ENCODE measurements around the gene RUFY3.
"Not testable (repeated sequence)": the region's sequence is repeated elsewhere in the genome, so short reads cannot be mapped to it uniquely, and the experiment has no call there.

RUFY3 gene, protein sequence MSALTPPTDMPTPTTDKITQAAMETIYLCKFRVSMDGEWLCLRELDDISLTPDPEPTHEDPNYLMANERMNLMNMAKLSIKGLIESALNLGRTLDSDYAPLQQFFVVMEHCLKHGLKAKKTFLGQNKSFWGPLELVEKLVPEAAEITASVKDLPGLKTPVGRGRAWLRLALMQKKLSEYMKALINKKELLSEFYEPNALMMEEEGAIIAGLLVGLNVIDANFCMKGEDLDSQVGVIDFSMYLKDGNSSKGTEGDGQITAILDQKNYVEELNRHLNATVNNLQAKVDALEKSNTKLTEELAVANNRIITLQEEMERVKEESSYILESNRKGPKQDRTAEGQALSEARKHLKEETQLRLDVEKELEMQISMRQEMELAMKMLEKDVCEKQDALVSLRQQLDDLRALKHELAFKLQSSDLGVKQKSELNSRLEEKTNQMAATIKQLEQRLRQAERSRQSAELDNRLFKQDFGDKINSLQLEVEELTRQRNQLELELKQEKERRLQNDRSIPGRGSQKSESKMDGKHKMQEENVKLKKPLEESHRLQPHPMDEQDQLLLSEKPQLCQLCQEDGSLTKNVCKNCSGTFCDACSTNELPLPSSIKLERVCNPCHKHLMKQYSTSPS

GRCh38 chr4:70721747-70722146 is at the start of gene RUFY3:
Gene RUFY3, plus strand, starts transcription at chr4:70721964. Its CDS starts 610 bp downstream, at chr4:70722574.
- DNase-seq (ENCODE audit: low read depth in 1 of 2, low spot score in 1 of 2) = no peak

DNA sequence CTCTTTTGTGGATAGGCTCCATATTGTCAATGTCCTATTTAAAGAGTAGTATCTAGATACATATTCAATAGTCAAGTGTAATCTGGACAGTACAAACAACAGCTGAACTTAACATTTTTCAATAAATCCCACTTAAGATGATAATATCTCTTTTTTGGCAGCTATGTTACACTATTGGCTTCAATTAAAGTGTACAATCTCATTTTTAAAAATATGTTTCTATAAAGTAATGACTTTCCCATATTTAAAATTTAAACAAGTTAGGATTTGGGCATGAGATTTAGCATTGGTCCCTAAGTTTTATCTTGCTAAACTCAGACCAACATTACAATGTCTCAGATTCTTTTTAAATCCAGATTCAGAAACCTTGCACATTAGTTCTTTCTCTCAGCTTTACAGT is 47.6 kb upstream of the RUFY3 start:
- DNase-seq (ENCODE audit: low read depth in 1 of 2, low spot score in 1 of 2) = no peak

DNA sequence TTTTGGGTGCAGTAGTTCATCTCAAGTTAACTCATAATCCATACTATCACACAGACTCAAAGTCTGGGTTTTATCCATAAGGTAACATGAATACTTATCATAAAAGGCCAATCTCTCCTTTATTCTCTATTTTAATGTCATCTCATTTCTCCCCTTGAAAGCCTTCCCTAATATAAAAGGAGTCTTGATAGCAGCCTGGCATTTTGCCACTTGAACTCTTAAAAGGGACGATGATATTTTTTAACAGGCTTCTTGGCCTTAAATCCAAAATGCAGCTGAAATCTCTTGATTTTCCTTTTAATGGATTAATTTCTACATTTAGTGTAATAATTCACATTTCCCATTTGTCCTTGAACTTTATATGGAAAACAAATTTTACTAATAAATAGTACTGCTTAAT is 47.0 kb upstream of the RUFY3 start:
- DNase-seq (ENCODE audit: low read depth in 1 of 2, low spot score in 1 of 2) = no peak

DNA sequence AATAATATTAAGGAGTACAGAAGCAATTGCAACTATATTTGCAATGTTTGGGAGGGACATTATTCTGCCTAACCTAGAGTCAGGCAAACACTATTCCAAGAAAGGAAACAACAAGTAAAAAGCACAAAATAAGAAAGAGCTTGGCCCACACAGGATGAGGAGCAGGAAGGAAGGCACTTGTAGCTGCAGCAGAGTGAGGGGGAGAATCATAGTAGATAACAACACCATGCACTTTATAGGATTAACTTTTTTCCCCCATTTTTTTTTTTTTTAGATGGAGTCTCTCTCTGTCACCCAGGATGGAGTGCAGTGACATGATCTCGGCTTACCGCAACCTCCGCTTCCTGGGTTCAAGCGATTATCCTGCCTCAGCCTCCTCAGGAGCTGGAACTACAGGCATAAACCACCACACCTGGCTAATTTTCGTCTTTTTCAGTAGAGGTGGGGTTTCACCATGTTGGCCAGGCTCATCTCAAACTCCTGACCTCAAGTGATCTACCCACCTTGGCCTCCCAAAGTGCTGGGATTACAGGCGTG is 45.1 kb upstream of the RUFY3 start:
- DNase-seq (ENCODE audit: low read depth in 1 of 2, low spot score in 1 of 2) = no peak

DNA sequence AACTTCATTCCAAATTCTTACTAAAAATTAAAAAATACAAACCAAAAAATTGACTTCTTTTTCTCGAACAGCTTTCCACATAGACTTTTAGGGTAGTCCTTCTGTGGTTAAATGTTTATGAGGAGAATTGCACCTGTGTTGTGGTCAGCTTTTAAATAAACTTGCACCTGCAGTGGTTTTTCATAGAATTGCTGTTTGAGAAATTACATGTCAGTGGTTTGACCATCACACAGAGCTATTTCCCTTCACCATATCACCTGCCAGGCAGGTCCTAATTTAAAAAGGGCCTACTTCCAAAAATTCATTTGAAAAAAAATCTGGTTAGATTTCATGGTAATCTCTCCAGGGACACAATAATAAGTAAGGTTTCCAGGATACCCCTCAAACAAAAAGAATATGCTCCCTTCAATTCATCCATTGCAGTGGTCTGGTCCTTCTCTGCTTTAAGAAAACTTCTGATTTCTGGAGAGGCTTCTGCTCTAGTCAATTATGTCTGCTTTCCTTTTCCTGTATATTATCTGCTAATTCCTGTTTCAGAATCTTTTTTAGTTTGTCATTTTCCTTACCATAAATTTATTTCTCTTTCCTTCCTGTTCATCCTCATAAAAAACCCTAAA is 43.3 kb upstream of the RUFY3 start:
- DNase-seq (ENCODE audit: low read depth in 1 of 2, low spot score in 1 of 2) = no peak

GRCh38 chr4:70680934-70681333 is 40.8 kb upstream of the RUFY3 start:
- no peak for DNase-seq (ENCODE audit: low read depth in 1 of 2, low spot score in 1 of 2)

GRCh38 chr4:70681704-70682103 is 40.1 kb upstream of the RUFY3 start:
- no peak for DNase-seq (ENCODE audit: low read depth in 1 of 2, low spot score in 1 of 2)

DNA sequence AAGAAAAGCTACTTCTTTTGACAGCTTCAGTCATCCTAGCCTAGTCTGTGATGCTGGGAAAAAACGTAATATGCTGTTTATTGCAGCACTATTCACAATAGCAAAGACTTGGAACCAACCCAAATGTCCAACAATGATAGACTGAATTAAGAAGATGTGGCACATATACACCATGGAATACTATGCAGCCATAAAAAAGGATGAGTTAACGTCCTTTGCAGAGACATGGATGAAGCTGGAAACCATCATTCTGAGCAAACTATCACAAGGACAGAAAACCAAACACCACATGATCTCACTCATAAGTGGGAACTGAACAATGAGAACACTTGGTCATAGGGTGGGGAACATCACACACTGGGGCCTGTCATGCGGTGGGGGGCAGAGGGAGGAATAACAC is 39.6 kb upstream of the RUFY3 start:
- DNase-seq (ENCODE audit: low read depth in 1 of 2, low spot score in 1 of 2) = not testable (repeated sequence)

DNA sequence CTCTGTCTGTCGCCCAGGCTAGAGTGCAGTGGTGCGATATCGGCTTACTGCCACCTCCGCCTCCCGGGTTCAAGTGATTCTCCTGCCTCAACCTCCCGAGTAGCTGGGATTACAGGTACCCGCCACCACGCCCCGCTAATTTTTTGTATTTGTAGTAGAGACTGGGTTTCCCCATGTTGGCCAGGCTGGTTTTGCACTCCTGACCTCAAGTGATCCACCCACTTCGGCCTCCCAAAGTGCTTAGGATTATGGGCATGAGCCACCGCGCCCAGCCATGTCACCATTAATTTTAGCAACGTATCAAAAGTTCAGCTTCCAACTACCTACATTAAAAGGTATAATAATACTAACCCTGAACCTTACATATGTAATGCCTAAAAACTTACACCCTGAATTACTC is 34.4 kb upstream of the RUFY3 start:
- DNase-seq (ENCODE audit: low read depth in 1 of 2, low spot score in 1 of 2) = no peak

GRCh38 chr4:70687821-70688794 is 33.7 kb upstream of the RUFY3 start, which contains the start of gene UTP3:
Gene UTP3, plus strand, starts transcription at chr4:70688532. Its CDS starts 146 bp downstream, at chr4:70688678.
- DNase-seq (ENCODE audit: low read depth in 1 of 2, low spot score in 1 of 2) = peak; percentile 87 to 91

DNA sequence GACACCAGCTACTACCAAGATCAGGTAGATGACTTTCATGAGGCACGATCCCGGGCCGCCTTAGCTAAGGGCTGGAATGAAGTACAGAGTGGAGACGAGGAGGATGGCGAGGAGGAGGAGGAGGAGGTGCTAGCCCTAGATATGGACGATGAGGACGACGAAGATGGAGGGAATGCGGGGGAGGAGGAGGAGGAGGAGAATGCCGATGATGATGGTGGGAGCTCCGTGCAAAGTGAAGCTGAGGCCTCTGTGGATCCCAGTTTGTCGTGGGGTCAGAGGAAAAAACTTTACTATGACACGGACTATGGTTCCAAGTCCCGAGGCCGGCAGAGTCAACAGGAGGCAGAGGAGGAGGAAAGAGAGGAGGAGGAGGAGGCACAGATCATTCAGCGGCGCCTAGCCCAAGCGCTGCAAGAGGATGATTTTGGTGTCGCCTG is 33.0 kb upstream of the RUFY3 start:
- no peak for DNase-seq (ENCODE audit: low read depth in 1 of 2, low spot score in 1 of 2)

DNA sequence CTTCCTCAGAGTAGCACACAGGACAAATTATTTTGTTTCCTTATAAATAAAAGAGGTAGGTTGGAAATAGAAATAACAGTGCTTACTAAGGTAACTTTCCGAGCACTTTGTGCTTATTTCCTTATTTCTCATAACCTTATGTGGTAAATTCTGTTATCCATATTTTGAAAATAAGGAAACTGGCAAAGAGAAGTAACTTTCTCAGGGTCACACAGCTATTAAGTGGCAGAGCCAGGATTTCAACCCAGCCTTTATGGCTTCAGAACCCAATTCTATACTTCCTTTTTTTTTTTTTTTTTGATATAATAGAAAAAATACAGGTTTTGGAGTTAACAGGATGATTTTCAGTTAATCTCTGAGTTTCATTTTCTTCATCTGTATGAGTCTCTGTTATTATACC is 30.1 kb upstream of the RUFY3 start:
- DNase-seq (ENCODE audit: low read depth in 1 of 2, low spot score in 1 of 2) = no peak

DNA sequence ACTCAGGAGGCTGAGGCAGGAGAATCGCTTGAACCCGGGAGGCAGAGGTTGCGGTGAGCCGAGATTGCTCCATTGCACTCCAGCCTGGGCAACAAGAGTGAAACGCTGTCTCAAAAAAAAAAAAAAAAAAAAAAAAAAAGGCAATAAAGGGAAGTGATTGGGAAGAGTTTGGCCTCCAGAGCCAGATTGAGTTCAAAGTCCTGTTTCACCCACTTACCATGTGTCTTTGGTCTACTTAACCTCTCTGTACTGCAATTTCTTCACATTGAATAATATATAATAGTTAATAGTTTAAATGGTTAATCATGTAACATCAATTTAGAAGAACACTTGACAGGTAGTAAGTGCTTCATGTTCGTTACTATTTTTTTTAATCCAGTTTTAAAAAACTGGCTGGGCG is 27.1 kb upstream of the RUFY3 start:
- DNase-seq (ENCODE audit: low read depth in 1 of 2, low spot score in 1 of 2) = not testable (repeated sequence)

DNA sequence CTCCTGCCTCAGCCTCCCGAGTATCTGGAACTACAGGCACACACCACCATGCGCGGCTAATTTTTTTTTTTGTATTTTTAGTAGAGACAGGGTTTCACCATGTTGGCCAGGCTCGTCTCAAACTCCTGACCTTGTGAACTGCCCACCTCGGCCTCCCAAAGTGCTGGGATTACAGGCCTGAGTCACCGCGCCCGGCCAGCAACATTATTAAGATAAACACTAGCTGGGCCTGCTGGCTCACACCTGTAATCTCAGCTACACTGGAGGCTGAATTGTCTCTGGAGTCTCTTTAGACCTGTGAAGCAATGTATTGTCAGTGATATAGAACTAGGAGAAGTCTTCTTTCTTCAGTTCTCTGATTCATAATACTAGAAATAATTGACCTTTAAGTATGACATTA is 23.3 kb upstream of the RUFY3 start:
- DNase-seq (ENCODE audit: low read depth in 1 of 2, low spot score in 1 of 2) = not testable (repeated sequence)

DNA sequence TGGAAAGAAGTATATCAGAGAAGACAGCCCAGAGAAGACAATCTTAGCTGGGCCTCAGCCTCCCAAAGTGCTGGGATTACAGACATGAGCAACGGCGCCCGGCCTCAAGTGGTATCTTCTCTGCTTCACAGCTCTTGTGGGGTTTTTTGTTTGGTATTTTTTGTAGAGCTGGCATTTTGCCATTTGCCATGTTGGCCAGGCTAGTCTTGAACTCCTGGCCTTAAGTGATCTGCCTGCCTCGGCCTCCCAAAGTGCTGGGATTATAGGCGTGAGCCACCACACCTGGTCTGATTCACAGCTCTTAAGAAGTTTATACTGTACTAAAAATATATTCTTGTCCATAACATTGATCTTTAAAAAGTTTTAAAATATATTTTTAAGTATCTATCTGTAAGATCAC is 21.1 kb upstream of the RUFY3 start:
- no peak for DNase-seq (ENCODE audit: low read depth in 1 of 2, low spot score in 1 of 2)

DNA sequence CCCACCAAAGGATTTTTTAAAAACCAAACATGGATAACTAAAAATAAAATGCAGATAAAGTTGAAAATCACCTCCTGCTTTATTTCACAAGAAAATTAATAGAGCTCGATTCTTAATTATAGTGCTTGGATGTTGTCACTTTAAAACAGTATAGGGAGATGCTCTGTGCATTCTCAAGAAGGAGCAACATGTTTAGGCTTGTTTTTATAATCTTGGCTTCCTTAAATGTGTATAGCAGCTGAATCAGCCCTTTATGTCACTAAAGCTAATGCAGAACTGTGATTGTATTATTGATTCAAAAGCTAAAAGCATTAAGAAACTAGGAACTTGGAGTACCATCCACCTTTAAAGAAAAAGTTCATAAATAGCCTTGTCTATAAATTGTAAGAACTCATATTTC is 20.5 kb upstream of the RUFY3 start:
- no peak for DNase-seq (ENCODE audit: low read depth in 1 of 2, low spot score in 1 of 2)

DNA sequence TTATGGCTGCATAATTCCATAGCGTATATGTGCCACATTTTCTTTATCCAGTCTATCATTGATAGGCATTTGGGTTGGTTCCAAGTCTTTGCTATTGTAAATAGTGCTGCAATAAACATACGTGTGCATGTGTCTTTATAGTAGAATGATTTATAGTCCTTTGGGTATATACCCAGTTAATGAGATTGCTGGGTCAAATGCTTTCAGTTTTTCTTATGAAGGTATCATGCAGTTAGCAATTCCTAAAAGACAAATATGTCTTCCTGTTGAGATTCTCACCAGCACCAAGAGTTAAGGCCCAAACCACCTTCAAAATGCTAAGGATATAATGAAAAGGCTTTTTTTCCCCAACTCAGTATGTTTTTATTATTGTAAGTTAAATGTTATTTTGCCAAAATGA is 19.2 kb upstream of the RUFY3 start:
- not testable (repeated sequence) for DNase-seq (ENCODE audit: low read depth in 1 of 2, low spot score in 1 of 2)

DNA sequence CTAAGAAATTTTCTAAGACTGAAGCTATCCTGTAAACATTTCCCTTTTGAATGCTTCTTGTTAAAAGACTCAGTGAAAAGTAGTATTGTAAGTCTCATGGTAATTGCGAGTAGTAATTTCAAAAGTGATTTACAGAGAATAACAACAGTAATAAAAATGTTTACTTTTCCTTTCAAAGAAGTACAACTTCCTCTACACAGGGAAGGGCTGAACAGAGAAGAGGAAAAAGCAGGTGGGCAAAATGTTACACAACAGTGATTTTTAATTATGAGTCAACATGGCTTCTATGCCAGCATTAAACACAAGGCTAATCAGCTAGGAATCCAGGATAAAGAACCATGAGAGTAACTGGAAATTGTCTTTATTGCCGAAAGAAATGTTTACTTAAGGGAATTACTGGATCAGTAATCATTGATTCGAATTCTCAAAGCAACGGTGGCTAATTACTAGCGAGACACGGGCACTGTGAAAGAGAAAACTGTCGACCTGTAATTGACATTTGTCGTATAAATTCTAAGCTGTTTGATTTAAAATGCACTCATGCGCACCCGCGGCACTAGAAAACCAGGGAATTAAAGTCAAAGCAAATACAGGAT is 18.0 kb upstream of the RUFY3 start:
- DNase-seq (ENCODE audit: low read depth in 1 of 2, low spot score in 1 of 2) = no peak

- peak; percentile 28 to 36 for DNase-seq (ENCODE audit: low read depth in 1 of 2, low spot score in 1 of 2)
These were observed 17.4 kb upstream of the RUFY3 start for GRCh38 chr4:70704215-70704930.

DNA sequence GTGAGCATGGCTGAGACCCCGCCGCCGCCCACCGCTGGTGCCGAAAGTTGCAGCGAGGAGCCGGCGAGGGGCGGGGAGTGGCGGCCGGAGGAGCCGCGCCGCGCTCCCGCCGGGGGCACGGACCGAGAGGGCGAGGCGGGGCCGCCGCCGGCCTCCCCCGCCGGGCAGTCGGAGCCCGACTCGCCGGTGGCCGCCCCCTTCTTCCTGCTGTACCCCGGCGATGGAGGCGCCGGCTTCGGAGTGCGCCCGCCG is 16.9 kb upstream of the RUFY3 start:
- peak in 1 of 2 donors; percentile 15 for DNase-seq (ENCODE audit: low read depth in 1 of 2, low spot score in 1 of 2)

All from stimulated activated CD4-positive, alpha-beta T cell treated with anti-CD3 and anti-CD28 coated beads, Interleukin-15, amount 100 ng/mL, for 1 hour (primary cell).